ENCODE data around the gene HYAL3. TPM values are rescaled to one million over a fixed set of nuclear protein-coding genes. Genes with fewer than 3 reads are reported as not detected.

The HYAL3 gene
- total and polyA plus RNA-seq, 2 donors from 2014 or later, result 2.0 to 3.2 TPM

- FAIRE-seq, result no peak
- intact Hi-C loops (cut with DNase I), result no loop called here
- no peaks in the 10 kb centered on the region for H3K9me3 ChIP-seq (ENCODE audit: control insufficient read depth in 2 of 3, insufficient read depth in 1 of 3, low read length in 3 of 3)
- H3K9ac ChIP-seq (ENCODE audit: low read length in 3 of 3), result no peak overlapping the region
- no peaks in the 10 kb centered on the region for H3K36me3 ChIP-seq (ENCODE audit: control insufficient read depth in 2 of 3, insufficient read depth in 3 of 3, low read length in 3 of 3)
- no peak for TF ChIP-seq CTCF (IDR thresholded peaks at IDR 0.05; ENCODE audit: borderline replicate concordance, extremely low read depth, insufficient read depth)
- H3K27ac ChIP-seq (ENCODE audit: low read depth in 2 of 2, low read length in 2 of 2), result peak overlapping the region; percentile 61 to 75
- H3K4me3 ChIP-seq (ENCODE audit: low read length in 3 of 3), result peak overlapping the region in 2 of 3 donors; percentile 28 to 47
- peaks cover 2 to 18% (median 14%) of the 10 kb centered on the region in 3 donors for H3K4me1 ChIP-seq (ENCODE audit: control insufficient read depth in 2 of 3, insufficient read depth in 2 of 3, low read depth in 1 of 3, low read length in 3 of 3)
- DNase-seq, result no peak
- no peaks in the 10 kb centered on the region for H3K27me3 ChIP-seq (ENCODE audit: control insufficient read depth, insufficient read depth, low read length)
Observed at GRCh38 chr3:50340147-50340447, 40.9 kb upstream of the HYAL3 start.

GRCh38 chr3:50339485-50340146, 40.4 kb upstream of the HYAL3 start:
- no peak overlapping the region for H3K27ac ChIP-seq (ENCODE audit: low read depth in 2 of 2, low read length in 2 of 2)
- no peaks in the 10 kb centered on the region for H3K36me3 ChIP-seq (ENCODE audit: control insufficient read depth in 2 of 3, insufficient read depth in 3 of 3, low read length in 3 of 3)
- no peaks in the 10 kb centered on the region for H3K9me3 ChIP-seq (ENCODE audit: control insufficient read depth in 2 of 3, insufficient read depth in 1 of 3, low read length in 3 of 3)
- peaks cover 2 to 18% (median 14%) of the 10 kb centered on the region in 3 donors for H3K4me1 ChIP-seq (ENCODE audit: control insufficient read depth in 2 of 3, insufficient read depth in 2 of 3, low read depth in 1 of 3, low read length in 3 of 3)
- no peaks in the 10 kb centered on the region for H3K27me3 ChIP-seq (ENCODE audit: control insufficient read depth, insufficient read depth, low read length)
- no peak for TF ChIP-seq CTCF (IDR thresholded peaks at IDR 0.05; ENCODE audit: borderline replicate concordance, extremely low read depth, insufficient read depth)
- no peak for FAIRE-seq
- H3K4me3 ChIP-seq (ENCODE audit: low read length in 3 of 3), result no peak overlapping the region
- H3K9ac ChIP-seq (ENCODE audit: low read length in 3 of 3), result no peak overlapping the region
- DNase-seq, result no peak
- intact Hi-C loops (cut with DNase I), result no loop called here

- DNase-seq, result no peak
- FAIRE-seq, result no peak
- Histone ChIP-seq H3K4me3 (ENCODE audit: low read length in 3 of 3) (no peak overlapping the region), H3K4me1 (ENCODE audit: control insufficient read depth in 2 of 3, insufficient read depth in 2 of 3, low read depth in 1 of 3, low read length in 3 of 3) (peaks cover 2 to 24% (median 14%) of the 10 kb centered on the region in 3 donors), H3K27ac (ENCODE audit: low read depth in 2 of 2, low read length in 2 of 2) (peak overlapping the region; percentile 16 to 26), H3K36me3 (ENCODE audit: control insufficient read depth in 2 of 3, insufficient read depth in 3 of 3, low read length in 3 of 3) (no peaks in the 10 kb centered on the region), H3K27me3 (ENCODE audit: control insufficient read depth, insufficient read depth, low read length) (no peaks in the 10 kb centered on the region), H3K9ac (ENCODE audit: low read length in 3 of 3) (peak overlapping the region in 1 of 3 donors; percentile 28), H3K9me3 (ENCODE audit: control insufficient read depth in 2 of 3, insufficient read depth in 1 of 3, low read length in 3 of 3) (no peaks in the 10 kb centered on the region)
- no peak for TF ChIP-seq CTCF (IDR thresholded peaks at IDR 0.05; ENCODE audit: borderline replicate concordance, extremely low read depth, insufficient read depth)
- intact Hi-C loops (cut with DNase I), result no loop called here
Observed at GRCh38 chr3:50338965-50339364, 39.8 kb upstream of the HYAL3 start.
